Mammary epithelial cell (primary cell): Measurements from ENCODE around the gene PTGER1.

ENCODE experiments used
- EZH2 ChIP-seq: IDR thresholded peaks from 2 replicates; pipeline ENCODE4 v1.6.1; 2012; ENCODE audit warnings: low read length, inconsistent platforms, borderline replicate concordance
- TF ChIP-seq, protein P1 (sequence below), 2 donors: IDR thresholded peaks in 1 of 2; conservative IDR thresholded peaks in 1 of 2; 2 replicates each; pipeline ENCODE4 v1.5.1; 2011 to 2012; ENCODE audit warnings: inconsistent platforms in 2 of 2, low read length in 2 of 2, mild to moderate bottlenecking in 2 of 2, control low read depth in 1 of 2, low read depth in 1 of 2; ENCODE audit not compliant: insufficient read depth in 1 of 2; ENCODE audit errors: extremely low read depth in 1 of 2

GRCh38 chr19:14519245-14519859, 44.2 kb upstream of the PTGER1 start:
- TF ChIP-seq, protein P1, sequence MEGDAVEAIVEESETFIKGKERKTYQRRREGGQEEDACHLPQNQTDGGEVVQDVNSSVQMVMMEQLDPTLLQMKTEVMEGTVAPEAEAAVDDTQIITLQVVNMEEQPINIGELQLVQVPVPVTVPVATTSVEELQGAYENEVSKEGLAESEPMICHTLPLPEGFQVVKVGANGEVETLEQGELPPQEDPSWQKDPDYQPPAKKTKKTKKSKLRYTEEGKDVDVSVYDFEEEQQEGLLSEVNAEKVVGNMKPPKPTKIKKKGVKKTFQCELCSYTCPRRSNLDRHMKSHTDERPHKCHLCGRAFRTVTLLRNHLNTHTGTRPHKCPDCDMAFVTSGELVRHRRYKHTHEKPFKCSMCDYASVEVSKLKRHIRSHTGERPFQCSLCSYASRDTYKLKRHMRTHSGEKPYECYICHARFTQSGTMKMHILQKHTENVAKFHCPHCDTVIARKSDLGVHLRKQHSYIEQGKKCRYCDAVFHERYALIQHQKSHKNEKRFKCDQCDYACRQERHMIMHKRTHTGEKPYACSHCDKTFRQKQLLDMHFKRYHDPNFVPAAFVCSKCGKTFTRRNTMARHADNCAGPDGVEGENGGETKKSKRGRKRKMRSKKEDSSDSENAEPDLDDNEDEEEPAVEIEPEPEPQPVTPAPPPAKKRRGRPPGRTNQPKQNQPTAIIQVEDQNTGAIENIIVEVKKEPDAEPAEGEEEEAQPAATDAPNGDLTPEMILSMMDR (conservative IDR thresholded peaks at IDR 0.05 in 1 of 2, IDR thresholded peaks at IDR 0.05 in 1 of 2; ENCODE audit: extremely low read depth in 1 of 2, insufficient read depth in 1 of 2, low read depth in 1 of 2, low read length in 2 of 2), result no peak
- no peak for TF ChIP-seq EZH2
